NCI-H2227 (cell line): ENCODE results near the gene WIPF3.
"Not testable (repeated sequence)": the region's sequence is repeated elsewhere in the genome, so short reads cannot be mapped to it uniquely, and the experiment has no call there.

ENCODE experiments used
- DNase-seq: peaks from one replicate; lab custom pipeline; 2025; ENCODE audit not compliant: unreplicated experiment; lab: John Stamatoyannopoulos, UW

The WIPF3 gene

GRCh38 chr7:29946428-29947186 lies 140.3 kb downstream of the WIPF3 start:
- DNase-seq, result no peak

GRCh38 chr7:29948587-29948986 lies 142.3 kb downstream of the WIPF3 start:
- no peak for DNase-seq

- no peak for DNase-seq
Measured at GRCh38 chr7:29950480-29950879, 144.2 kb downstream of the WIPF3 start.

- no peak for DNase-seq
Measured at GRCh38 chr7:29951206-29951605, 144.9 kb downstream of the WIPF3 start.

GRCh38 chr7:29953726-29954347 lies 147.5 kb downstream of the WIPF3 start:
- no peak for DNase-seq

GRCh38 chr7:29955075-29955792 lies 148.9 kb downstream of the WIPF3 start:
- DNase-seq, result no peak

GRCh38 chr7:29955799-29956486 lies 149.6 kb downstream of the WIPF3 start:
- DNase-seq, result no peak

- DNase-seq, result no peak
Measured at GRCh38 chr7:29956487-29956836, 150.2 kb downstream of the WIPF3 start.

GRCh38 chr7:29957521-29958310 lies 151.4 kb downstream of the WIPF3 start:
- DNase-seq, result no peak

GRCh38 chr7:29958667-29959358 lies 152.5 kb downstream of the WIPF3 start:
- no peak for DNase-seq

- not testable (repeated sequence) for DNase-seq
Measured at GRCh38 chr7:29961611-29962010, 155.3 kb downstream of the WIPF3 start.

GRCh38 chr7:29962035-29962434 lies 155.7 kb downstream of the WIPF3 start:
- DNase-seq, result no peak

- no peak for DNase-seq
Measured at GRCh38 chr7:29965030-29965429, 158.7 kb downstream of the WIPF3 start.
